ENCODE measurements around the gene DFFB.

DFFB gene

GRCh38 chr1:3898994-3899753 is 41.9 kb downstream of the DFFB start:
- no peak for DNase-seq

- no peak for DNase-seq
These were observed 42.5 kb downstream of the DFFB start for GRCh38 chr1:3899754-3900149.

DNA sequence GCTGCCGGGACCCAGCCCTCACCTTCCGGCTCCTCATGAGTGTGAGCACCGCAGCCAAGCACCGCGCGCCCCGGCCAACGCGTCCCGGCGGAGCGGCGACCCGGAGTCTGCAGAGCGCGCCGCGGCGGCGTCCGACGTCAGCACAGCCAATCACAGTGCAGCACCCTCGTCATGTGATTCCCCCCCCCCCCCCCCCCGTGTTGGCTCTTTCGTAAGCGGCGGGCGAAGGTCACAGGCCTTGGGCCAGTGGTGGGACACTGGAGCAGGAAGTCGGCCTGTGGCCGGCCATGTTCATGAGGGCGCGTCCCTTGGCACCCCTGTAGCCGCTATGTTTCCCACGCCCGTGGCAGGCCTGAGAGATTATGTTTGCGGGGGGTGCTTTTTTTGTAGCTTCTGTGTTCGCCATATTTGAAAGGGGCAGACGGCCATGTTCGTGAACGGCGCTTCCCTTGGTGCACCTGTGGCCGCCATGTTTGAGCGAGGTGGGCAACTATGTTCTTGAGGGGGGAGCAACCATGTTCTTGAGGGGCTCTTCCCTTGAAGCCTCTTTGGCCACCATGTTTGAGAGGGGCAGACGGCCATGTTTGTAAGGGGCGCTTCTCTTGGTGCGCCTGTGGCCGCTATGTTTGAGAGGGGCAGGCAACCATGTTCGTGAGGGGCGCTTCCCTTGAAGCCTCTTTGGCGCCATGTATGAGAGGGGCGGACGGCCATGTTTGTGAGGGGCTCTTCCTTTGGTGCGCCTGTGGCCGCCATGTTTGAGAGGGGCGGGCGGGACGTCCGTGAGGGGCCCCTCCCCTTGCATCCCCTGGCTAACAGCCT is 43.1 kb downstream of the DFFB start, which contains the start of gene C1orf174:
Gene C1orf174 (minus strand): TSS at position 123 of the 819 bp plus-strand sequence. CDS start 86 bp downstream, at position 37.
- peak; percentile 88 for DNase-seq

- DNase-seq = peak; percentile 96
These were observed 43.8 kb downstream of the DFFB start for GRCh38 chr1:3900969-3901529.

GRCh38 chr1:3902111-3902511 is 44.8 kb downstream of the DFFB start:
- no peak for DNase-seq

- DNase-seq = no peak
These were observed 45.4 kb downstream of the DFFB start for GRCh38 chr1:3902571-3903091.

DNA sequence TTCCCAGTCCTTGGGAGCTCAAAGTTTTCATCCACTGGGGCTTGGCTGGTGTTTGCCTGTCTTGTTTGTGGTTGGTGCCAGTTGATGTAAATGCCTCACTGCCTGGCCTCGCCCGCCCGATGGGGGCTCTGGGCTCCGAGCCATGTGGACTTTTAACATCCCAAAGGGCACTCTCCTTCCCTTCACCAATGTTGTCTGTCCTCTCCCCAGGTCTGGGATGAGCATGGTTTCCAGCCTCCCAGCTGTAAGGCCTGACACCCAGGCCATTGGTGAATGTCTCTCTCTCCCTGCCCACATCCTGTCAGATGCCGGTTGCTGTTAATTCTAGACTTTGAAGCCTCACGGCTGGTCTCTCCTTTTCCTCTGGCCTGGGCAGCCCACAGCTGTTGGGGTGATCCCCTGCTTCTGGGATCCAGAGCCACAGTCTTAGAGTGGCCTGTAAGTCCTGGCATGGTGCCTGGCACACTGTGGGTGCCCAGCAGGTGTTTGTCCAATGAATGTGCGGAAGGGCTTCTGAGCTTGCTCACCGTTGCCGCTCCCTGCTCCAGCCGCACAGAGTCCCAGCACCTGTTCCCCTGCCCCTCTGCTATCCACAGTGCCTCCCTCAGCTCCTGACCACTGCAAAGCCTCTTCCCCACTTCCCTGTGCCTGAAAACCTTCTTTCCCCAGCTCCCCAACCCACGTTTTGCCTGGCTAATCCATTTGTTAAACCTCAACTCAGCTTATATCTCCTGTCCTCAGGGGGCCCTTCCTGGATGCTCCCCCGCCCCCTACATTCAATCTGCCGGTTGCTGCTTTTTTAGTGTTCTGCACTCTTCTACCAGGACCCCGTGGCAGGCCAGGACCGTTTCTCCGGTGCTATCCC is 46.1 kb downstream of the DFFB start:
- no peak for DNase-seq

DNA sequence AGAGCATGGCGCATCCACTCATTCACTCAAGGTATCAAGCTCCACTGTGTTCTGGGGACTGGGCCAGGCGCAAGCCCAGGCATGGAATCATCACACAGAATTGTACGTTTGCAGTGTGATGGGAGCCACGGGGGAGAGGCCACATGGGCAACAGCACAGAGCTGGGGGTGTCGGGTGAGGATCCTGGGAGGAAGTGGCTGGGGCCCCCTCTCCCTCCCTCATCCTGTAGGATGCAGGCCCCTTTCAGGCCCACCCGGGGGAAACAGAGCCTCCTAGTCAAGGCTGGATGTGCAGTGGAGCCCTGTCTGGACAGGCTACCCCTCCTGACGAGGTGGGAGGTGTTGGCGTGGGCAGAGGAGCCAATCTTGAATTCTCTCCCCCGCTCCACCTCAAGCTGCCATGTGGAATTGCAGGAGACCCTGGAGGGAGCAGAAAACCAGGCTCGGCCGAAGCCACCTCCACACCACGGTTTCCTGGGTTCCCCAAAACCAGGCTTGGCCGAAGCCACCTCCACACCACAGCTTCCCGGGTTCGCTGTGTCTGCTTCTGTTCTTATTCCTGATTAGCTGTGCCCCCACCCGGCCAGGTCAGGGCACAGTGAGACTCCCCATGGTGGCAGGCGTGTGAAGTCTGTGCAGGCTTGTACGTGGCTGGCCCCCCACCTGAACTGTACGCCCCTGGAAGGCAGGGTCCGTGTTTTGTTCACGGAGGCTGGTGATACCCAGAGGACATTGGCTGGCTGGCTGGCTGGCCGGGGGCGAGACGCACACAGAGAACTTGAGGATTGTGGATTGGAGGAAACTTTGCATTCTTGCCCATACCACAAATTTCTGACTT is 46.9 kb downstream of the DFFB start:
- no peak for DNase-seq

DNA sequence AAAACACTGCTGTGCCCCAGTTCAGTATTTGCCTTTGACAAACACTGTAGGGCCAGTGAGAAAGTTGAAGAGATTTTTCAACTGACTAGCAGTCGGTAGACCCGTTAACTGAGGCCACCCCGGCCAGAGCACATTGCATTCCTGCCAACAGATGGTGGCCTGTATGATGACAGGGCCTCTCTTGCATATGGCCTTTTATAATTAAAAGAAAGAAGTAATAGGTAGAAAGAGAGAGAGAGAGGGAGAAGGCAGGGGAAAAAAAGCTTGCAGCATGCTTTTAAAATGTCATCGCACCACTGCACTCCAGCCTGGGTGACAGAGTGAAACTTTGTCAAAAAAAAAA is 47.5 kb downstream of the DFFB start:
- no peak for DNase-seq

DNA sequence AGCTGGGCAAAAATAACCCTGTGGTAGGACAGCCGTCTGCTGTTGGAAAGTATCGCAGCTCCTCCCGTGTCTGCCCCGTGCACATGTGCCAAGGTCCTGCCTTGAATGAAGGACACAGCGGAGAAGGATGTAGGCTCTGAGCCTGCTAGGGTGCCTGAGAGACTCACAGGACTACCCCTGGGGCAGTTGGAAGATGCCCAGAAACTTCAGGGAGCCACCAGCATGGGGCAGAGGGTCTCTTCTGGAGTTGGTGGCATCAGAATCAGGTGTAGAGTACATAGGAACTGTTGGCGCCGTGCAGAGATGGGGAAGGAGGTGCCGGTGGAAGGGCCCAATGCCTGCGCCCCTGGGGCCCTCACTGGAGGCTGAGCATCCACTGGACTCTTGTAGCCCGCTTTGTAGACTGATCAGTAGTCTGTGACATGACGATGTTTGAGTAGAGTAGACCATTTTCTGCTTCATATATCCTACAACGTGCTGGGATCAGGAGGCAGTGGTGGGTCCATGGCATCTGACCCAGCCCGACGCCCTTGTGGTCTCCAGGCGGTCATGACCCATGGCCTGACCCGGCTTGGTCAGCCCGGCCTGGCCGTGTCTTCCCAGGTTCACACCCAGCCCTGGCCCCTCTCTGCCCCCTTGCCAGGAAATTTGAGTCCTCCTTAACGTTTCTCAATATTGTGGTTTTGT is 48.1 kb downstream of the DFFB start:
- no peak for DNase-seq

DNA sequence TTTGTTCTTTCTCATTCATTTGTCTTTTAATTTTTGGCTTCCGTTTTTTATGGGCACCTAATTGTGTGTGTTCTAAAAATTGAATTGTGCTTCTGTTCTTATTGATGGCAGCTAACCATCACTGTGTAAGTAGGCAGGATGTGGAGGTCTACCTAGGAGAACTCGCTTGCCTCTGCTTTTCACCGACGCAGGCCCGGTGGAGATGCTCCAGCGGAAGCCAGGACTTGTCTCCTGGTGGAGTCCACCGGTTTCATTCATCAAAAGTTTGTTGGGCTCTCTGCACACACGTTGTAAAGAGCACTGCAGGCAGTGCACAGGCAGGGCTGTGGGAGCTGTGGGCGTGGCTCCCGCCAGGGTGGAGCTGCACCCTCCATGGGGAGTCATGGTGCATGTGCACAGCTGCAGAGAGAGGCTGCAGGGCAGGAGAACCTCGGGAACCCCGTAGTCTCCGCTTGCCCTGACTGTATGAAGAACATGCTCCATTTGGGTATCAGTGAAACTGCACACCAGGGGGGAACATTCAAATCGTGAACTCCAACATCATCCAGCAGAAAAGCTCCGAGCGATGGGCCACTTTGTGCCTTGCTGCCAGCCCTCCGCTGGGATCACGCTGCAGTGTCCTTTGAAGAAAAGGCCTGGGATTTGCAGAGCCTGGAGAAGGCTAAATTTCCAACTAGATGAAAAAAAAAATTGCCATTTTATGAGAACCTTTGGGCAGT is 48.8 kb downstream of the DFFB start:
- no peak for DNase-seq

- DNase-seq = no peak
These were observed 49.4 kb downstream of the DFFB start for GRCh38 chr1:3906672-3907020.

DNA sequence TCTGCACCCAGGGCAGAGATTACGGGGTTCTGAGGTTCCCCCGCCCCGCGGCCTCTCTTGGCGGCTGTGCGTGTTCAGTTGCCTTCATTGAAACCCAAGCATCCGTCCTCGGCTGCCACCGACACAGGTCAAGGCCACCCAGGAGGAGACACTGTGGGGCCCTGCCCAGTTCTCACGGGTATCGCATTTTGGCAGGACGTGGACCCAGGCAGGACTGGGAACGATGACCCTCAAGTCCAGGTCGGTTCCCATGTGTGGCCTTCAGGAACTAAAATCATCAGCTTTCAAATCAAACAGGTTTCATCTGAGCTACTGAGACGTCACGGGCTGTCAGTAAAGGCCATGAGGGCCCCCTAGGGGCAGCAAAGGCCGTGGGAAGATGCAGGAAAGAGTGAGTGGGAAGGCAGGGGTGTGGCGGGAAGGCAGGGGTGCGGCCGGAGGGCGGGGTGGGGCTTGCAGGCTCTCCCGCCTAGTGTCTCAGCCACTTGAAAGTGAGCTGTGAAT is 49.8 kb downstream of the DFFB start:
- DNase-seq = no peak

GRCh38 chr1:3907621-3908165 is 50.4 kb downstream of the DFFB start:
- no peak for DNase-seq

- no peak for DNase-seq
These were observed 51.7 kb downstream of the DFFB start for GRCh38 chr1:3908886-3909517.

- DNase-seq = no peak
These were observed 52.3 kb downstream of the DFFB start for GRCh38 chr1:3909615-3910014.

- no peak for DNase-seq
These were observed 52.9 kb downstream of the DFFB start for GRCh38 chr1:3910049-3910731.

GRCh38 chr1:3910857-3911845 is 53.9 kb downstream of the DFFB start:
- DNase-seq = peak; percentile 71
